Brain pericyte (primary cell): ENCODE measurements around the gene LENG1.

Source experiments
- DNase-seq: peaks from one replicate; pipeline ENCODE4 v3.0.0-alpha.2; 2012; ENCODE audit warnings: low read depth, low spot score

Gene LENG1

GRCh38 chr19:54141356-54141755 is 18.2 kb downstream of the LENG1 start:
- no peak for DNase-seq

GRCh38 chr19:54138489-54139256 is 20.8 kb downstream of the LENG1 start:
- no peak for DNase-seq

GRCh38 chr19:54137699-54138488 is 21.6 kb downstream of the LENG1 start, which contains the start of gene CNOT3:
Gene CNOT3 (plus strand): TSS chr19:54137762. CDS start chr19:54142979, 5,217 bp downstream.
- DNase-seq: no peak

- DNase-seq: peak; percentile 100
These were observed 22.4 kb downstream of the LENG1 start for GRCh38 chr19:54136864-54137698.

- no peak for DNase-seq
These were observed 23.2 kb downstream of the LENG1 start for GRCh38 chr19:54136086-54136863.

- no peak for DNase-seq
These were observed 25.4 kb downstream of the LENG1 start for GRCh38 chr19:54133957-54134590.

GRCh38 chr19:54133312-54133956 is 26.1 kb downstream of the LENG1 start:
- no peak for DNase-seq

- no peak for DNase-seq
These were observed 29.9 kb downstream of the LENG1 start for GRCh38 chr19:54129617-54129996.

GRCh38 chr19:54128796-54129616 is 30.5 kb downstream of the LENG1 start:
- no peak for DNase-seq

GRCh38 chr19:54128441-54128725 is 31.1 kb downstream of the LENG1 start:
- DNase-seq: no peak

- DNase-seq: no peak
These were observed 31.7 kb downstream of the LENG1 start for GRCh38 chr19:54127688-54128440.

GRCh38 chr19:54125713-54126112 is 33.8 kb downstream of the LENG1 start:
- DNase-seq: no peak

GRCh38 chr19:54124393-54124792 is 35.1 kb downstream of the LENG1 start:
- DNase-seq: no peak

GRCh38 chr19:54123682-54124081 is 35.8 kb downstream of the LENG1 start:
- DNase-seq: no peak

- no peak for DNase-seq
These were observed 38.3 kb downstream of the LENG1 start for GRCh38 chr19:54121259-54121658.

GRCh38 chr19:54115109-54116063 is 44.1 kb downstream of the LENG1 start, which contains the start of the genes PRPF31 and TFPT:
Gene PRPF31 (plus strand): TSS chr19:54115754. CDS start chr19:54118279, 2,525 bp downstream.
Gene TFPT (minus strand): TSS chr19:54115657. CDS start chr19:54115269, 388 bp downstream.
- DNase-seq: peak; percentile 95

GRCh38 chr19:54114340-54115108 is 45.0 kb downstream of the LENG1 start:
- DNase-seq: no peak
